K562 treated with DMSO at 1 percent for 4 hours (cell line): Measurements from ENCODE around the gene C1orf94. TPM values are rescaled to one million over a fixed set of nuclear protein-coding genes. Genes with fewer than 3 reads are reported as not detected.

Experiments
- total RNA-seq: library from RNA; unstranded; fragments of 300-600 nt; gene quantifications from 2 replicates; pipeline ENCODE4 v1.2.3, GENCODE V29; 2022; ENCODE audit not compliant: insufficient read depth

Gene C1orf94, protein sequence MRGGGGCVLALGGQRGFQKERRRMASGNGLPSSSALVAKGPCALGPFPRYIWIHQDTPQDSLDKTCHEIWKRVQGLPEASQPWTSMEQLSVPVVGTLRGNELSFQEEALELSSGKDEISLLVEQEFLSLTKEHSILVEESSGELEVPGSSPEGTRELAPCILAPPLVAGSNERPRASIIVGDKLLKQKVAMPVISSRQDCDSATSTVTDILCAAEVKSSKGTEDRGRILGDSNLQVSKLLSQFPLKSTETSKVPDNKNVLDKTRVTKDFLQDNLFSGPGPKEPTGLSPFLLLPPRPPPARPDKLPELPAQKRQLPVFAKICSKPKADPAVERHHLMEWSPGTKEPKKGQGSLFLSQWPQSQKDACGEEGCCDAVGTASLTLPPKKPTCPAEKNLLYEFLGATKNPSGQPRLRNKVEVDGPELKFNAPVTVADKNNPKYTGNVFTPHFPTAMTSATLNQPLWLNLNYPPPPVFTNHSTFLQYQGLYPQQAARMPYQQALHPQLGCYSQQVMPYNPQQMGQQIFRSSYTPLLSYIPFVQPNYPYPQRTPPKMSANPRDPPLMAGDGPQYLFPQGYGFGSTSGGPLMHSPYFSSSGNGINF
- not detected in 2 replicates for total RNA-seq

DNA sequence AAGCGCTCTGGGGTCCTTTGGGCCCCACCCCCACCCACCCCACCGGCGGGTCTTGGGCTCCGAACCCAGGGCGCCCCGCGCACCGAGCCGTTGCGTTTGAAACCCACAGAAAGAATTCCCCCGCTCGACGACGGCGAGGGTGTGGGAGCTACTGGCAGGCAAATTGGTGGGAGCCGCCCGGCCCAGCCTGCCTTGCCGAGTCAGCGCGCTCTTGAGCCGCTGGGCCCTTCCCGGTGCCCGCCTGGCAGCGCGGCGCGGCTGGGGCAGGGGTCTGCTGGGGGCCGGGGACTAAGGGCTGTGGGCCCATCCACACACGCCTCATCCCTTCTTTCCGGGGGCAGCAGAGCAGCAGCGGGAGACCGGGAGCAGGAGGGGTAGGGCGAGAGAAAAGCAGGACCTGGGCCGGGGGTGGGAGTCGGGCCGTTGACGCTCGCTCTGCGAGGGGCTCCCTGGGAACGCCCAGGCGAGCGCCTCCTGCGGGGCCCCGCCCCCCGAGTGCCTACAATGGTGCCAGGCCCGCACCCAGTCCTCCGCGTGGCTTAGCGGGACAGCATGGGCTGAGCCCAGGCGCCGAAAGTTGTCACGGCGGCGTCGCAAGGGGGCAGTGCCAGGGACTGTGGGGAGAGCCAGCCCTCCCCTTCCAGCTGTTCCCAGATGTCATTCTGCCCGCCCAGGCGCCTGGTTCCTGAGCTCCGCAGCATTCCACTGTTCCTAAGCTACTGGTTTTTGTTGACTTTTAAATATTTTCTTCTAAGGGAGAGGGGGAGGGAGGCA is at the start of gene C1orf94:
Gene C1orf94 (plus strand): TSS at position 78 of the 774 bp plus-strand sequence. CDS start 883 bp downstream, outside the sequence.

DNA sequence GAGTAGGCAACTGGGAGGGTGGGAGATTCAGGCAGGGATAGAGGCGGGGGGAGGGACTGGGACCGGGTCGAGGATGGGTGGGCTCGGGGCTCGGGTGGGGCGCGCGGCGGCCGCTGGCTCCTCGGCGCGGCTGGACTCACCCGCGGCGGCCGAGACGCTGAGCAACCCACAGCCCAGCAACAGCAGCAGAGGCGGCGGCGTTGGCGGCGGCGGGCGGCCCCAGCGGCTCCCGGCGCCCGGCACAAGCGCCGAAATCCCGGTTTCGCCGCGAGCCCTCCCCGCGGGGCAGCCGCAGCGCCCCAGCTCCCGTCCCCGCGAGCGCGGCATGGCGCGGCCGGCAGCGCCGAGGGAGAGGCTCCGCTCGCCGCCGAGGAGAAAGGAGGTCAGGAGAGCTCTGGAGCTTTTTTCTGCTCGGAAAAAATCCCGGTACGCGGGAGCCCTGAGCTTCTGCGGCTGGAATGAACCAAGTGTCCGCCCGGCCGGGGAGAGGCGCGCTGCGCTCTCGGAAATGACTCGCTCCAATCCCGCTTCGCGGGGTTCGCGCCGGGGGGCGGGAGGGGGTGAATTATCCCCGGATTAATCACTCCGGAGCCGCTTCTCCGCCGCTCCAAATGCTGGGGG is 11.8 kb upstream of the C1orf94 start, which contains the start of gene CSMD2:
Gene CSMD2 (minus strand): TSS at position 460 of the 621 bp plus-strand sequence. CDS start 133 bp downstream, at position 327.

Other genes with a start within 250 kb of the C1orf94 start
- gene CSMD2, start 11.7 kb upstream of the C1orf94 start, total RNA-seq, result not detected in 2 replicates